ENCODE results near the gene RBM26.
"Not testable (repeated sequence)": the region's sequence is repeated elsewhere in the genome, so short reads cannot be mapped to it uniquely, and the experiment has no call there.

RBM26 gene

DNA sequence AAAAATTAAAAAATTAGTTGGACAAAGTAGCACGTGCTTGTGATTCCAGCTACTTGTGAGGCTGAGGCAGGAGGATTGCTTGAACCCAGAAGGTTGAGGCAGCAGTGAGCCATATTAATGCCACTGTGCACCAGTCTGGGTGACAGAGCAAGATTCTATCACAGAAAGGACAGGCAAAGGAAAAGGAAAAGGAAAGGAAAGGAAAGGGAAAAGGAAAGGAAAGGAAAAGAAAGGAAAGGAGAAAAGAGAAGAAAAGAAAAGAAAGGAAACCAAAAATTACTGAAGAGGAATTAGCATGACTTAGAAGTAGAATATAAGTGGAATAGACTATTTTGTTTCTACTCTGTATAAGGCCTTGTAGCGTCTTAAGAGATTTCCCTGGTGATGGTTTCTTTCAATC is 122.3 kb downstream of the RBM26 start:
- no peak for DNase-seq (ENCODE audit: low read depth in 4 of 4, low spot score in 1 of 4)

DNA sequence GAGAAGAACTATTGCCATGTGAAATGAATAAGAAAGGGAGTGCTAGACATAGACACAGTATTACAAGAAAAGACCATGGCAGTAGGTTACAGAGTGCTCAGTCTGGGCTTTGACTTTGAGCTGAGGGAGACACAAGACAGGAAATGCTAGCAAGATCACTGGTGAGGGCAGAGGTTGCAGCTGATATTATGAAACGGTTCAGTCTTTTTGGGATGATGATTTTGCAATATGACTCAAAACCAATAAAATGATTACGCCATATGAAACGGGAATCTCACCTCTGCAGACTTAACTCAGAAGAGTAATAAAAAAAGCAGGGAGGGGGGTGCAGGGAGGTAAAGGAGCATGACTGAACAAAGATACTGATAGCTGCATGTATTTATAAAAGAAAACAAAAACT is 123.1 kb downstream of the RBM26 start:
- DNase-seq (ENCODE audit: low read depth in 4 of 4, low spot score in 1 of 4) = no peak

DNA sequence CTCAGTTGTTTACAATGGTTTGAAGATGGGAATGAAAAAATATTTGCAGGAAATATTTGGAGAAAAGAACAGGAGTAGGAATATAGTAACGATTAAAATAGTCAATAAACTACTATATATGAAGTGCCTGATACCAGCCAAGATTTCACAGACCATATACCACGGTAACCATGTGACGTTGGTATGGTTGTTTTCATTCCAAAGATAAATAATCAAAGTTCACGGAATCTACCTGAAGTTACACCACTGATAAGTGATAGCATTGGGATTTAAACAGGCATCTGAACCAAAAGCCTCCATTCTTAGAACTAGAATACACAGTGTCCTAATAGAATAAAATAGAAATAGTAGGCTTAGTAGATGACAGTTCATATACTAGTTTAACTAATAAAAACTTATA is 123.5 kb downstream of the RBM26 start:
- DNase-seq (ENCODE audit: low read depth in 4 of 4, low spot score in 1 of 4) = no peak

DNA sequence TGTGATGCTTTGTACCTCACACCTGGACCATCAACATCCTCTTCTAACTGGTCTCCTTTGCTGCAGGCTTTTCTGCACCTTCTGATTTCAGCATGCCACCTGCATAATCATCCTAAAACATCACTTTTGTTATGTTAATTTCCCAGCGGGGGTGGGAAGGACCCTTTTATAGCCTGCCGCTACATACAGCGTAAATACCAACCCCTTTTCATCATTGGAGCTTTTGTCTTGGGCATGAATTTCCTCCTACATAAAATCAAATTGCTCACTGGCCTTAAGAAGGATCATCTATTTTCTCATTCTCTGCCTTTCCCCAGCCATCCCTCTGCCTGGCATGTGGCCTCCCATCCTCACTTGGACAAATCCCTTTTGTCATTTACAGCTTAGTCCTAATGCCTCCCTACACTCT is 124.7 kb downstream of the RBM26 start:
- DNase-seq (ENCODE audit: low read depth in 4 of 4, low spot score in 1 of 4) = no peak

DNA sequence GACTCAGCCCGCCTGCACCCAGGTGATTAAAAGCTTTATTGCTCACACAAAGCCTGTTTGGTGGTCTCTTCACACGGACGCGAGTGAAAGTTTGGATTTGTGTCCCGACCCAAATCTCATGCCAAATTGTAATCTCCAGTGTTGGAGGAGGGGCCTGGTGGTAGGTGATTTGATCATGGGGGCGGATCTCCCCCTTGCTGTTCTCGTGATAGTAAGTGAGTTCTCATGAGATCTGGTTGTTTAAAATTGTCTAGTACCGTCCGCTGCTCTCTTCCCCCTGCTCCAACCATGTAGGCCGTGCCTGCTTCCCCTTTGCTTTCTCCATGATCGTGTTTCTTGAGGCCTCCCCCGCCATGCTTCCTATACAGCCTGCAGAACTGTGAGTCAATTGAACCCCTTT is 126.3 kb downstream of the RBM26 start:
- DNase-seq (ENCODE audit: low read depth in 4 of 4, low spot score in 1 of 4) = not testable (repeated sequence)

DNA sequence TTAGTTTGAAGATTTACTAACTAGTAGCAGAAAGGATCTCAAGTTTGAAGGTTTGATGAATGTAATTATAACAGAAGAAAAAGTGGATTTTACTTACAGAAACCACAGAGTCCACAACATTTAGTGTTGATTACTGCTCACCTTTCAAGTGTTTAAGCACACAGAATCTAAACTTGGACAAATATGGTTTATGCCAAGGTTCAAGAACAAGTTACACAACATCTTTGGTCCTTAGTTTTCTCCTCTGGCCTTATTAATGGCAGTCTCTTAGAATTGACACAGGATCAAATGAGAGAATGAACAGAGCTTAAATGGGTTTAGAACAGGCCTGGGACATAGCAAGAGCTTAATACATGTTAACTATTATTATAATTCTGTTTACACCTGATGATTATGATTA is 133.0 kb downstream of the RBM26 start:
- DNase-seq (ENCODE audit: low read depth in 4 of 4, low spot score in 1 of 4) = no peak

DNA sequence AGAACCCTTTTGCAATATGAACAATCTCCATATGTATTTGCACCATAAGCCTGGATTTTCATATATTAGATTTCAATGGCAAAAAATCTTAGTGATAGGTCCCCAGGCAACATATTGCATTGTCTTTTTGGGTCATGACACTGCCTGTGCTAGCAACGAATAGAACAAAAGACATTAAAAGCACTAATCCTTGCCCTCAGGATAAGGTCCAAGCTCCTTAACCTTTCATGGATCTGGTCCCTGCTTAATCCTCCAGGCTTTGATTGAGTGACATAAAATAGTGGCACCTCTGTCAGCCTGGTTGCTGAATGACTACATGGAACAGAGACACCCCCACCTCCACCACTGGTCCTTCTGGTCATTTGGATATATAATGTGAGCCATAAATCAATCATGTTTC is 134.4 kb downstream of the RBM26 start:
- DNase-seq (ENCODE audit: low read depth in 4 of 4, low spot score in 1 of 4) = no peak

DNA sequence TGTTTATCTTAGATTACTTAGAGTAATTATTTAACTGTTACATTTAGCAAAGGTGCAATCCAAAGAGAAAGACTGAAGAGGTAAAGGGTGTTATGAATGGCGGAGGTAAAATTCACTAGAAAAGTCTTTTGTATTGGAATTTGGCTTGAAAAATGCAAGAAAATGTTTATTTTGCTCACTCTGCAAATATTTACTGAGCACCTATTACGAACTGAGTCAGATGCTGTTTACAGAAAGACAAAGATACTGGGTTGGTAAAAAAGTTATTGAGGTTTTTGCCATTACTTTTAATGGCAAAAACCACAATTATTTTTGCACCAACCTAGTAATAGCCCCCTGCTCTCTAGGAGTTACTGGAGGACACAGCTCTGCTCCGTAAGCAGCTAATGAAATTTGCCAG is 135.2 kb downstream of the RBM26 start:
- DNase-seq (ENCODE audit: low read depth in 4 of 4, low spot score in 1 of 4) = no peak
